ENCODE measurements around the gene PFKP. TPM values are rescaled to one million over a fixed set of nuclear protein-coding genes. Genes with fewer than 3 reads are reported as not detected.

Gene PFKP
- total RNA-seq, 2 donors from 2014 or later: 58.0 to 82.3 TPM

- H3K27me3 ChIP-seq (ENCODE audit: control insufficient read depth, insufficient read depth, low read length, poor library complexity, severe bottlenecking): no peaks in the 10 kb centered on the region
- no peak overlapping the region for H3K27ac Mint-ChIP-seq
- H3K27me3 Mint-ChIP-seq (ENCODE audit: insufficient read depth): no peaks in the 10 kb centered on the region
- H3K9me3 Mint-ChIP-seq: peaks cover 1% of the 10 kb centered on the region
- DNase-seq: no peak
- H3K9ac ChIP-seq (ENCODE audit: extremely low read depth, low read length, poor library complexity, severe bottlenecking): no peak overlapping the region
- H3K27ac ChIP-seq (ENCODE audit: low read depth, low read length): no peak overlapping the region
- H3K9me3 ChIP-seq (ENCODE audit: control insufficient read depth, low read length): no peaks in the 10 kb centered on the region
- H3K4me3 ChIP-seq (ENCODE audit: low read length): no peak overlapping the region
- H3K4me3 Mint-ChIP-seq: no peak overlapping the region
- WGBS, 2 experiments (ENCODE audit: insufficient coverage in 1 of 2, insufficient read length in 1 of 2): 92 to 93% methylated on average over 17 to 24 of the region's 24 CpGs
- H3K4me1 ChIP-seq (ENCODE audit: control insufficient read depth, insufficient read depth, low read length): no peaks in the 10 kb centered on the region
- peaks cover 46% of the 10 kb centered on the region for H3K36me3 Mint-ChIP-seq (ENCODE audit: low read depth)
- peaks cover 13% of the 10 kb centered on the region for H3K36me3 ChIP-seq (ENCODE audit: control insufficient read depth, insufficient read depth, low read length)
- H3K4me1 Mint-ChIP-seq: peaks cover 1% of the 10 kb centered on the region
- no peak for TF ChIP-seq CTCF (conservative IDR thresholded peaks at IDR 0.05)
Measured at GRCh38 chr10:3128379-3129130, 61.2 kb downstream of the PFKP start.

GRCh38 chr10:3129581-3130340 lies 62.4 kb downstream of the PFKP start:
- no peak overlapping the region for H3K27ac ChIP-seq (ENCODE audit: low read depth, low read length)
- H3K4me1 Mint-ChIP-seq: peaks cover 1% of the 10 kb centered on the region
- peaks cover 56% of the 10 kb centered on the region for H3K36me3 Mint-ChIP-seq (ENCODE audit: low read depth)
- 92 to 97% methylated on average over 21 to 40 of the region's 40 CpGs for WGBS, 2 experiments (ENCODE audit: insufficient coverage in 1 of 2, insufficient read length in 1 of 2)
- no peaks in the 10 kb centered on the region for H3K9me3 ChIP-seq (ENCODE audit: control insufficient read depth, low read length)
- H3K9me3 Mint-ChIP-seq: peaks cover 1% of the 10 kb centered on the region
- no peak for TF ChIP-seq CTCF (conservative IDR thresholded peaks at IDR 0.05)
- H3K4me3 ChIP-seq (ENCODE audit: low read length): no peak overlapping the region
- H3K27me3 Mint-ChIP-seq (ENCODE audit: insufficient read depth): no peaks in the 10 kb centered on the region
- peak overlapping the region; percentile 66 for H3K27ac Mint-ChIP-seq
- no peak overlapping the region for H3K9ac ChIP-seq (ENCODE audit: extremely low read depth, low read length, poor library complexity, severe bottlenecking)
- H3K4me3 Mint-ChIP-seq: no peak overlapping the region
- H3K4me1 ChIP-seq (ENCODE audit: control insufficient read depth, insufficient read depth, low read length): no peaks in the 10 kb centered on the region
- no peaks in the 10 kb centered on the region for H3K27me3 ChIP-seq (ENCODE audit: control insufficient read depth, insufficient read depth, low read length, poor library complexity, severe bottlenecking)
- no peak for DNase-seq
- H3K36me3 ChIP-seq (ENCODE audit: control insufficient read depth, insufficient read depth, low read length): peaks cover 24% of the 10 kb centered on the region

- Mint-ChIP-seq H3K27ac (no peak overlapping the region), H3K9me3 (peaks cover 1% of the 10 kb centered on the region), H3K36me3 (ENCODE audit: low read depth) (peaks cover 64% of the 10 kb centered on the region), H3K27me3 (ENCODE audit: insufficient read depth) (no peaks in the 10 kb centered on the region), H3K4me3 (no peak overlapping the region), H3K4me1 (peaks cover 1% of the 10 kb centered on the region)
- Histone ChIP-seq H3K36me3 (ENCODE audit: control insufficient read depth, insufficient read depth, low read length) (peaks cover 36% of the 10 kb centered on the region), H3K4me3 (ENCODE audit: low read length) (no peak overlapping the region), H3K4me1 (ENCODE audit: control insufficient read depth, insufficient read depth, low read length) (no peaks in the 10 kb centered on the region), H3K27me3 (ENCODE audit: control insufficient read depth, insufficient read depth, low read length, poor library complexity, severe bottlenecking) (no peaks in the 10 kb centered on the region), H3K9ac (ENCODE audit: extremely low read depth, low read length, poor library complexity, severe bottlenecking) (no peak overlapping the region), H3K27ac (ENCODE audit: low read depth, low read length) (no peak overlapping the region), H3K9me3 (ENCODE audit: control insufficient read depth, low read length) (no peaks in the 10 kb centered on the region)
- TF ChIP-seq CTCF (conservative IDR thresholded peaks at IDR 0.05): no peak
- DNase-seq: no peak
- WGBS, 2 experiments (ENCODE audit: insufficient coverage in 1 of 2, insufficient read length in 1 of 2): 82 to 92% methylated on average over 2 to 4 of the region's 4 CpGs
Measured at GRCh38 chr10:3131098-3131497, 63.8 kb downstream of the PFKP start.
